Smooth muscle cell (in vitro differentiated cells): ENCODE measurements around the gene CLSTN1. TPM values are rescaled to one million over a fixed set of nuclear protein-coding genes. Genes with fewer than 3 reads are reported as not detected.

Experiments
- DNase-seq: peaks from one replicate; lab custom pipeline; 2025; ENCODE audit not compliant: unreplicated experiment; lab: John Stamatoyannopoulos, UW
- H2AFZ ChIP-seq: fragments of 200-600 bp; sonication (generic); 2 replicates; pipeline ENCODE4 v1.6.0; 2016; ENCODE audit warnings: antibody characterized with exemption, low read depth, mild to moderate bottlenecking
- H3F3A ChIP-seq: fragments of 200-600 bp; sonication (generic); 2 replicates; pipeline ENCODE4 v1.6.0; 2017; ENCODE audit warnings: antibody characterized with exemption, low read depth
- H3K27ac ChIP-seq: fragments of 200-600 bp; sonication (generic); 2 replicates; pipeline ENCODE4 v1.5.1; 2016; ENCODE audit warnings: low read depth, mild to moderate bottlenecking
- H3K27me3 ChIP-seq: fragments of 200-600 bp; sonication (generic); 2 replicates; pipeline ENCODE4 v1.6.1; 2016; ENCODE audit warnings: low read depth, mild to moderate bottlenecking
- H3K36me3 ChIP-seq: fragments of 200-600 bp; sonication (generic); 2 replicates; pipeline ENCODE4 v1.5.1; 2016; ENCODE audit warnings: low read depth
- H3K4me1 ChIP-seq: fragments of 200-600 bp; sonication (generic); 2 replicates; pipeline ENCODE4 v1.5.1; 2016; ENCODE audit warnings: low read depth
- H3K4me2 ChIP-seq: fragments of 200-600 bp; sonication (generic); 2 replicates; pipeline ENCODE4 v1.6.0; 2016; ENCODE audit warnings: mild to moderate bottlenecking
- H3K4me3 ChIP-seq: fragments of 200-600 bp; sonication (generic); 2 replicates; pipeline ENCODE4 v1.5.1; 2016; ENCODE audit warnings: mild to moderate bottlenecking
- H3K79me2 ChIP-seq: fragments of 200-600 bp; sonication (generic); 2 replicates; pipeline ENCODE4 v1.6.0; 2016; ENCODE audit warnings: low read depth, mild to moderate bottlenecking
- H3K9ac ChIP-seq: fragments of 200-600 bp; sonication (generic); 2 replicates; pipeline ENCODE4 v1.6.0; 2016; ENCODE audit warnings: low read depth
- H3K9me3 ChIP-seq: fragments of 200-600 bp; sonication (generic); replicated peaks from 2 replicates; pipeline ENCODE4 v1.5.1; 2016; ENCODE audit warnings: low read depth
- H4K20me1 ChIP-seq: fragments of 200-600 bp; sonication (generic); 2 replicates; pipeline ENCODE4 v1.6.0; 2016; ENCODE audit warnings: low read depth
- WGBS: methylation state at CpG from one replicate; pipeline ENCODE4 v1.1.7; 2016; ENCODE audit warnings: low lambda C conversion rate; 5-methylcytosine and 5-hydroxymethylcytosine counted together
- polyA plus RNA-seq: library from polyadenylated mRNA; unstranded; fragments of >200 nt; fragmentation: Nextera tagmentation; extraction: Ambion mirVana; gene quantifications from 2 replicates; pipeline ENCODE4 v1.2.1, GENCODE V29; 2016
- total RNA-seq: library from RNA; depleted of rRNA; stranded (reverse); fragments of >200 nt; gene quantifications from 2 replicates; pipeline ENCODE4 v1.2.3, GENCODE V29; 2014
- TF ChIP-seq, protein P1 (sequence below): fragments of 200-600 bp; sonication (generic); IDR thresholded peaks from 2 replicates; pipeline ENCODE4 v1.5.1; 2017; ENCODE audit warnings: borderline replicate concordance, mild to moderate bottlenecking, antibody characterized with exemption; ENCODE audit not compliant: insufficient read depth, poor library complexity, severe bottlenecking

The CLSTN1 gene
- total and polyA plus RNA-seq, 2 experiments from 2014 or later = 51.3 to 83.5 TPM

DNA sequence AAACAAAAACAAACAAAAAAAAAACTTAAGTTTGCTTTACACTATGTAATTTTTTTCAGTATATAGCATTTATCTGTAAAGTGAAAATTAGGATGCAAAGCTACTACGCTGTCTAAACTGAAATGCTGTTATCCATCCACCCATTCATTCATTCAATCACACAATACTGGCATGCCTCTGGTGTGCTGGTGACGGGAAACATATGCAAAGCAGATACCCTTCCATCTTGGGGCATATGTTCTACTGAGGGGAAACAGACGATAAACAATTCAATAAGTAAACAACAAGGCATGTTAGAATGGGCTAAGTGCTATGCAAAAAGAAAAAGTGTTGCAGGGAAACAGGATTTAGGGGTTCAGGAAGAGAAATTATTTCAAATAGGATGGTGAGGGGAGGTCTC is 3.2 kb downstream of the CLSTN1 start:
- 83% methylated on average over 3 of the region's 3 CpGs for WGBS

DNA sequence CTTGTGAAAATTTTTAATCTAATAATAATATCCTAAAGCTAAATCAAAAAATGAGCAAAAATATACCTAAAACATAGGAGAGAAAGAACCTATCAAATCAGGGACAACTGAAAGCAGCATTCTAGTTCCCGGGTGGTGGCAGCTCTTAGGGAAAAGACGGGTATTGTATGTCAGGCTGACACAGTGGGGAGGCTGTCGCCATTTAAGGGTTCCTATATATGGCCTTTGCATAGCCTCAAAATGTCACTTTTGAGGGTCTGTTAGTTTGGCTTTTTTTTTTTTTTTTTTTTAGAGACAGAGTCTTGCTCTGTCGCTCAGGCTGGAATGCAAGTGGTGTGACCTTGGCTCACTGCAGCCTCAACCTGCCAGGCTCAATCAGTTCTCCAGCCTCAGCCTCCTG is 6.0 kb downstream of the CLSTN1 start:
- peaks cover 99% of the 10 kb centered on the region for H4K20me1 ChIP-seq
- no peak overlapping the region for H3K9ac ChIP-seq
- H3K4me1 ChIP-seq = peaks cover 20% of the 10 kb centered on the region
- no peak for DNase-seq
- no peak overlapping the region for H3K4me2 ChIP-seq
- H3K4me3 ChIP-seq = no peak overlapping the region
- H3K36me3 ChIP-seq = no peaks in the 10 kb centered on the region
- WGBS = 99% methylated on average over 4 of the region's 4 CpGs
- no peaks in the 10 kb centered on the region for H3K9me3 ChIP-seq
- H3F3A ChIP-seq = peaks cover 6% of the 10 kb centered on the region
- H3K27ac ChIP-seq = no peak overlapping the region
- TF ChIP-seq, protein P1, sequence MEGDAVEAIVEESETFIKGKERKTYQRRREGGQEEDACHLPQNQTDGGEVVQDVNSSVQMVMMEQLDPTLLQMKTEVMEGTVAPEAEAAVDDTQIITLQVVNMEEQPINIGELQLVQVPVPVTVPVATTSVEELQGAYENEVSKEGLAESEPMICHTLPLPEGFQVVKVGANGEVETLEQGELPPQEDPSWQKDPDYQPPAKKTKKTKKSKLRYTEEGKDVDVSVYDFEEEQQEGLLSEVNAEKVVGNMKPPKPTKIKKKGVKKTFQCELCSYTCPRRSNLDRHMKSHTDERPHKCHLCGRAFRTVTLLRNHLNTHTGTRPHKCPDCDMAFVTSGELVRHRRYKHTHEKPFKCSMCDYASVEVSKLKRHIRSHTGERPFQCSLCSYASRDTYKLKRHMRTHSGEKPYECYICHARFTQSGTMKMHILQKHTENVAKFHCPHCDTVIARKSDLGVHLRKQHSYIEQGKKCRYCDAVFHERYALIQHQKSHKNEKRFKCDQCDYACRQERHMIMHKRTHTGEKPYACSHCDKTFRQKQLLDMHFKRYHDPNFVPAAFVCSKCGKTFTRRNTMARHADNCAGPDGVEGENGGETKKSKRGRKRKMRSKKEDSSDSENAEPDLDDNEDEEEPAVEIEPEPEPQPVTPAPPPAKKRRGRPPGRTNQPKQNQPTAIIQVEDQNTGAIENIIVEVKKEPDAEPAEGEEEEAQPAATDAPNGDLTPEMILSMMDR = no peak
- peaks cover 94% of the 10 kb centered on the region for H3K79me2 ChIP-seq
- H3K27me3 ChIP-seq = no peaks in the 10 kb centered on the region
- H2AFZ ChIP-seq = no peak overlapping the region

More for the DNA sequence above, 3.2 kb downstream of the CLSTN1 start:
- TF ChIP-seq, protein P1 = no peak
- no peak overlapping the region for H2AFZ ChIP-seq
- no peaks in the 10 kb centered on the region for H3K9me3 ChIP-seq
- H3K36me3 ChIP-seq = no peaks in the 10 kb centered on the region
- H4K20me1 ChIP-seq = peaks cover 76% of the 10 kb centered on the region
- peaks cover 23% of the 10 kb centered on the region for H3F3A ChIP-seq
- no peak for DNase-seq
- H3K4me2 ChIP-seq = no peak overlapping the region
- no peaks in the 10 kb centered on the region for H3K27me3 ChIP-seq
- peaks cover 30% of the 10 kb centered on the region for H3K4me1 ChIP-seq
- no peak overlapping the region for H3K9ac ChIP-seq
- no peak overlapping the region for H3K27ac ChIP-seq
- no peak overlapping the region for H3K4me3 ChIP-seq
- peaks cover 66% of the 10 kb centered on the region for H3K79me2 ChIP-seq

DNA sequence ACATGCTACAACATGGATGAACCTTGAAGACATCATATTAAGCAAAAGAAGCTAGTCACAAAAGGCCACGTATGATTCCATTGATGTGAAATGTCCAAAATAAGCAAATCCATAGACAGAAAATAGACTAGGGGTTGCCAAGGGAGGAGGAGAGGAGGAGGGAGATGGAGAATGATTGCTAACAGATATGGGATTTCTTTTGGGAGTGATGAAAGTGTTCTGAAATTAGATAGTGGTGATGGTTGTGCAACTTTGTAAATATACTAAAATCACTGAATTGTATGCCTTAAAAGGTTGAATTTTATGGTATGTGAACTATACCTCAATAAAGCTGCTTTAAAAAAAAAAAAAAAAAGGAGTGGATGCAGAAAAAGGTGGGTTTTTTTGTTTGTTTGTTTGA is 7.6 kb downstream of the CLSTN1 start:
- peaks cover 99% of the 10 kb centered on the region for H4K20me1 ChIP-seq
- DNase-seq = no peak
- no peak overlapping the region for H3K27ac ChIP-seq
- H2AFZ ChIP-seq = no peak overlapping the region
- no peak overlapping the region for H3K4me3 ChIP-seq
- TF ChIP-seq, protein P1 = no peak
- no peaks in the 10 kb centered on the region for H3K36me3 ChIP-seq
- WGBS = 90% methylated on average over 1 of the region's 1 CpG
- no peaks in the 10 kb centered on the region for H3K27me3 ChIP-seq
- no peaks in the 10 kb centered on the region for H3F3A ChIP-seq
- H3K79me2 ChIP-seq = peaks cover 90% of the 10 kb centered on the region
- H3K4me2 ChIP-seq = no peak overlapping the region
- no peaks in the 10 kb centered on the region for H3K9me3 ChIP-seq
- H3K4me1 ChIP-seq = peaks cover 5% of the 10 kb centered on the region
- no peak overlapping the region for H3K9ac ChIP-seq

DNA sequence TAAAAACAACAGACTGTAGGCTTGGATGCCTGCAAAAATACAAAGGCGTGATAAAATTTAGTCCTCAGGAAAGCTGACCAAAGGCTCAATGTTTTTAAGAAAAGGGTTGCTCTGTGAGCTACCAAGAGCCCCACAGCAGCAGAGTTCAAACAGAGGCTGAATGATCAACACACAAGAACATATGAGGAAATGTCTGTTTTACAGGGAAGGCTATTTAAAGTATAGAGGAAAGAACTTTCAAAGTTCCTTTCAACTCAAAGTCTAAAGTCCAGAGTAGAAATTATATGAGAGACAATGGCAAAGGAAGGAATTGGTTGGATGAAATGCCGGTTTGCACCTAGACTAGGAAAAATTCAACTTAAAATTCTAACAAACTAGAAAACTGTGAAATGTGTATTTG is 8.6 kb downstream of the CLSTN1 start:
- TF ChIP-seq, protein P1 = no peak
- no peaks in the 10 kb centered on the region for H3F3A ChIP-seq
- no peak overlapping the region for H2AFZ ChIP-seq
- H3K4me3 ChIP-seq = no peak overlapping the region
- no peak overlapping the region for H3K9ac ChIP-seq
- no peaks in the 10 kb centered on the region for H3K36me3 ChIP-seq
- no peaks in the 10 kb centered on the region for H3K9me3 ChIP-seq
- H3K4me2 ChIP-seq = no peak overlapping the region
- no peak for DNase-seq
- H4K20me1 ChIP-seq = peaks cover 99% of the 10 kb centered on the region
- WGBS = 93% methylated on average over 2 of the region's 2 CpGs
- peaks cover 90% of the 10 kb centered on the region for H3K79me2 ChIP-seq
- no peaks in the 10 kb centered on the region for H3K27me3 ChIP-seq
- H3K27ac ChIP-seq = no peak overlapping the region
- peaks cover 5% of the 10 kb centered on the region for H3K4me1 ChIP-seq
